HG02970 (cell line): ENCODE results near the gene CYP27B1.

ENCODE experiments used
- ATAC-seq: cut with Tn5 transposase; IDR thresholded peaks from one replicate; pipeline ENCODE4 v1.9.1; 2021; ENCODE audit warnings: mild to moderate bottlenecking, moderate library complexity, moderate number of reproducible peaks; ENCODE audit not compliant: unreplicated experiment, low FRiP score

CYP27B1 gene

DNA sequence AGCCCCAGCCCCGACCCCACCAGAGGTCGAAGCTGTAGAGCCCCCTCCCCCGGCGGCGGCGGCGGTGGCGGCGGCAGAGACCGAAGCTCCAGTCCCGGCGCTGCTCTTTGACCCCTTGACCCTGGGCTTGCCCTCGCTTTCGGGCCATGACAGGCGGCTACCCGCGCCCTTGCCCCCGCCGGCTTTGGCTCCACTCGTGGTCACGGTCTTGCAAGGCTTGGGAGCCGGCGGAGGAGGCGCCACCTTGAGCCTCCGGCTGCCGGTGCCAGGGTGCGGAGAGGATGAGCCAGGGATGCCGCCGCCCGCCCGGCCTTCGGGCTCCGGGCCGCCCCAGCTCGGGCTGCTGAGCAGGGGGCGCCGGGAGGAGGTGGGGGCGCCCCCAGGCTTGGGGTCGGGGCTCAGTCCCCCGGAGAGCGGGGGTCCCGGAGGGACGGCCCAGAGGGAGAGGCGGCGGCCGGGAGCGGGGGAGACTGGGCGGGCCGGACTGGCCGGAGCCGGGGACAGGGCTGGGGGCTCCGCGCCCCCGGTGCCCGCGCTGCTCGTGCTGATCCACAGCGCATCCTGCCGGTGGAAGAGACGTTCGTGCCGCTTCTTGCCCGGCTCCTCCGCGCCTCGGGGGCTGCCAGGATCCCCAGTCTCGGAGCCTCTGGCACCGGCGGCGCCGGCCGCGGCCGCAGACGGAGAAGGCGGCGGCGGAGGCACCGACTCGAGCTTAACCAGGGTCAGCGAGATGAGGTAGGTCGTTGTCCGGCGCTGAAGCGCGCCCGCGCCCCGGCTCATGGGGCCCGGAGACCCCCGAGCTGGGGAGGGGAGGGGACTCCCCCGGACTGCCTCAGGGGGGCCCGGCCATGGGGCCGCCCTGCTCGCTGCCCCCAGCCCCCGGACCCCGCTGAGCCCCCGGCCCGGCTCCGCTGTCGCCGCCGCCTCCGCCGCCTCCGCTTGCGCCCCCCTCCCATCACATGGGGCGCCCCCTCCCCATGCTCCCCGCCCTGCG lies 29.1 kb downstream of the CYP27B1 start:
- no peak for ATAC-seq

DNA sequence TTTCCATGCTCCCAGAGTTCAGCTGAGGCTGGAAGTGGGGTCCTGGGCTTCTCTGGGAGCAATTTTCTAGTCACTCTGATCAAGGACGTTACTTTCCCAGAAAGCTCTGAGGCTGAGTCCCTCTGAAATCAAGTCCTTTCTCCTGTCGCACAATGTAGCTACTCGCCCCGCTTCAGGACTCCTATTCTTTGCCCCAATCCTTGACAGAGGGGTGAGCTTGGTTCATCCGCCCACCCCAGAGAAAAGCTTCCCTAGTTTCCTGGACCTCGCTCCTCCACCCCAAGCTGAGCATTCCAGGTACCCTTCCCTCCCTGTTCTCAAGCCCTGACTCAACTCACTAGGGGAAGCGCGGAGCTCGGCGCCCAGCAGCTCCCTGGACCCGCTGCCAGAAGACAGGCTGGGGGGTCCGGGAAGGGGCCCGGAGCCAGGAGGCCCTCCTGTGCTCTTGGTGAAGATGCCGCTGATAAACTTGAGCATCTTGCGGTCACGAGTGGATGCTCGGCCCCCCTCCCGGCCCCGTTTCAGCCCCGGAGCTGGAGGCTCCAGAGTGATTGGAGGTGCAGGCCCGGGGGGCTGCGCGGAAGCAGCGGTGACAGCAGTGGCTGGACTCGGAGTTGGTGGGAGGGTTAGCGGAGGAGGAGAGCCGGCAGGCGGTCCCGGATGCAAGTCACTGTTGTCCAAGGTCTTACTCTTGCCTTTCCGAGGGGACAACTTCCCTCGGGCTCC lies 30.0 kb downstream of the CYP27B1 start:
- ATAC-seq, result no peak

DNA sequence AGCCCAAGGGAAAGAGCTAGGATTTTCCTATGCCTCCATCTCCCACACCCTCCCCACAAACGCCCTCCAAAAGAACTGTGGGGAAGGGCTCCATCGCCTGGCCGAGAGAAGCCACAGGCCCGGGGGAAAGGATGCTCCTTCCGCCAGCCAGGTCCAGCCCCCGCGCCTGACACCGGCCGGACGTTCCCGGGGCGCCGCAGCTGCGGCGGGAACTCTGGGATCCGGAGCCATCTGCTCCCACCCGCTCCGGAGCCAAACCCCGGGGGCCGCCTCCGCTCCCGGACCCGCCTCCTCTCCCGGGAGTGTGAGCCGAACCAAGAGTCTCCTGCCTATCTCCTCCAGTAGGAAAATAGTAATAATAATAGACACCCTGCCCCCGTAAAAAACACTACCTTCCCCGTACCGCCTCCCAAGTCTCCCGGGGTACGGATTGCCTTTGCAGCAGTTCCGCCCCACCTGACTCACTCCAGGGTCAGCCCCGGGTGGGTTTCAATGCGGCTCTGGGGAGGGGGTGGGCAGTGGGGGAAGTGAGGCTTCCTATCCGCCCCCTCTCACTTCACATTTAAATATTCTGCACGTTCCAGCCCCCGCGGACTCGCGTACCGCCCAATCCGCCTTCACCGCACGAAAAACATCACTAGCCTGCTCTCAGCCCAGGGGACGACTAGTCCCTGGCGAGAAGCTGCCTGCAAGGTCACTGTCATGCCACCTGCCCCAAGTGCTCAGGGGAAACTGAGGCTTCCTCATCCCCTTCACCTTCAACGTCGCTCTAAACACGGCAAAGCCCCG lies 30.7 kb downstream of the CYP27B1 start:
- no peak for ATAC-seq

DNA sequence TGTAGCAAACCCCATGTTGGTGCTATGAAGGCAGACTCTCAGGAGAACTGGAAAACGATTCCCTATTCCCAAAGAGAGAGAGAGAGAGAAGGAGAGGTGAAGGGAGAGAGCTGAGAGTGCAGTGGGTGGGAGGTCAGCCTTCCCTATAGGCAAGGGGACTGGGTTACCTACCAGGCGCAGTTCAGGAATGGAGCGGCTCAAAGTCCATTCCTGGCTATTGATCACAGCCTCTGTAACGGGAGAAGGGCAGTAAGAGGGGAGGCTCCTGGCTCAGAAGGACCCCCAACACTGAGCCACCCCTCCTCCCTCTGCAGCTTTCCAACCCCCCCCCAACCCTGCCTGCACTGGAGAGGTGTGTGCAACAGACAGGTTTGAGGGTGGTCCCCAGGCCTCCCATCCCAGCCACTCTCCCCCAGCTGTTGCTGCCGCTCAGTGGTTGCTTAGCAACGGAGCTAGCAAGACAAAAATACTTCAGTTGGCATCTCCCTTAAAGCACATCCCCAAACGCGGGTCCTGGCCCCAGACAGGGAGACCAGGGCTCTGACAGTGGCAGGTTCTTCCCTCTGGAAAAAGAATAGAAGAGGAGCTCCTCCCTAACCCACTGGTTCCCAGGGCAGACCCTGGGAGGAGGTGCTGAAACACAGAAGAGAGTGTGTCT lies 31.6 kb downstream of the CYP27B1 start:
- no peak for ATAC-seq

DNA sequence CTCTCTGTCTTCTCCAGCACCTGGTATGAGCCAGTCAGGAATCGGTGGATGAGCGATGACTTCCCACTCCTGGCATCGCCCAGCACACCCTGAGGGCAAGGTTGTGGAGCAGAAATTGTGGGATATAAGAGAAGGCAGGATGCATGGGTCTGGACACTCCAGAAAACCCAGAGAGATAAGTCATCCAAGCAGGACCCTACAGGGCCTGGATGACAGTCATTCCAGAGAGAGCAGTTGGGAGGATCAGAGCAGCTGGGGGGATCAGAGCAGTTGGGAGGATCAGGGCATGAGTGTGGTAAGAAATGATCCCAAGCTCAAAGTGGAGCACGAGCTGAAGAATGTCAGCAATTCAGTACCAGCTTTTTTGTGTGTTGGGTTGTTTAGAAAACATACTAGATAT lies 32.3 kb downstream of the CYP27B1 start:
- ATAC-seq, result no peak

DNA sequence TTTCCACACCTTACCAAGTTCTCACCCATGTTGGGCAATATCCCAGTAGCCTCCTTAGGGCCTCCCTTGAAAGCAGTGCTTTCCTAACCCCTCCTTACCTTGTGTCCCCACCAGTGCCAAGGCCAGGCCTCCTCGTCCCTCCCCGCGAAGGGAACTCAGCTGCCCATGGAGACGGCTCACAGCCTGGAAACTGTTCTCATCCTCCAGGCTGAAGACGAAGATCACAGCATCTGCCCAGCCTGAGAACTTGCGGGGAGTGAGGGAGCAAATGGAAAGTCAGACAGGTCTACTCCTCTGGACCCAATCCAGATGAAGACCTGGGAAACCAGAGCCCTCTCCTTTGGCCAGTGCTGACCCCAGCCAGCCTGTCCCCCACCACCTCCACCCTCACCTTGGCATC lies 33.0 kb downstream of the CYP27B1 start:
- ATAC-seq, result no peak

DNA sequence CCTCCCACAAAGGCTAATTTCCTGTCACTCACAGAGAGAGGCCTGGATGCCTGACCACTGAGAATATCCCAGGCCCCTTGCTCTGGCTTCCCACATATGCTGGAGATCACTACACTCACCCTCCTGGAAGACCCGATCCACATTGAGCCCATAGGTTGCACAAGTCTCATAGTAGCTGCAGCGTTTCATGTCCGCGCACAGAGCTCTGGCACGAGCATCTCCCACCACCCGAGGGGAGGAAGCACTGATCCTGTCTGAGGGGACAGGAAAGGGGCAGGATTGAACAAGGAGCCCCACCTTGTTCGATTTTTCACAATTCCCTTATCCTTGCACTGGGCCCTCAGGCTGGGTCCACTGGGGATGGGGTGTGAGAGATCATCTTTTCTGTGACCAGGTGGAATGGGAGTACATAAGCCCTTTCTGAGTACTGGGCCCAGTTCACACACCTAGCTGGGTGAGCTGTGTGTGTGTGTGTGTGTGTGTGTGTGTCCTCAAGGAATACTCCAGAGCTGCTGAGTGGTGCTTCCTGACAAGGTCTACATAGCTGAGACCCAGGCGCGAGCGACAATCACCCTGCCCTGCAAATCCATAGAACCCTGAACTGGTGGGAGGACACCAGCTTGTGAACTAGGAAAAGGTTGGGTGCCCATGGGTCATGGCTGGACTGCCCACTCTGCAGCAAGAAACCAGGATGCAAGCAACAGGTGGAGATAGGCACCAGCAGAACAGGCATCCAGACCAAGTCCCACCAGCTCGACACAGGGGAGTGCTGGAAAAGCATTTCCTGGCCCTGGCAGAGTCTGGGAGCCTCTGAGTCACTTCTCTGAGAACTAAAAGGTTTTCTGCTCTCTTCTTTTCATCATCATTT lies 33.9 kb downstream of the CYP27B1 start:
- ATAC-seq, result no peak

DNA sequence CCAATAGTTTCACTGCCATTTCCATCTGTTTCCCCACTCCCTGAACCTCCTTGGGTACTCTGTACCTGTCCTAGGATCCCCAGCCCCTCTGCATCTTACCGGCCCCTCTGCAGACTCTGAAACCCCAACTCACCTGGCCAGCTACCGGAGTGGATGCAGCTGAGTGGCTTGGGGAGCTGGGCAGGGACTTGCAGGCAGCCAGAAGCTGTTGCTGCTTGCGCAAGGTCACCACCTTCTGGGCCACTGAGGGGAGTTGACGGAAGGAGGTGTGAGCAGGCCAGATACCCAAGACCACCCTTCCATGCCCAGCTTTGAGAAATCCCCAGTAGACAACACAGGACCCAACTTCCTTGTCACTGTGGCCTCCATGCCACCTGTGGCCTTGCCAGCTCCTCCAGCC lies 34.6 kb downstream of the CYP27B1 start:
- ATAC-seq, result no peak

DNA sequence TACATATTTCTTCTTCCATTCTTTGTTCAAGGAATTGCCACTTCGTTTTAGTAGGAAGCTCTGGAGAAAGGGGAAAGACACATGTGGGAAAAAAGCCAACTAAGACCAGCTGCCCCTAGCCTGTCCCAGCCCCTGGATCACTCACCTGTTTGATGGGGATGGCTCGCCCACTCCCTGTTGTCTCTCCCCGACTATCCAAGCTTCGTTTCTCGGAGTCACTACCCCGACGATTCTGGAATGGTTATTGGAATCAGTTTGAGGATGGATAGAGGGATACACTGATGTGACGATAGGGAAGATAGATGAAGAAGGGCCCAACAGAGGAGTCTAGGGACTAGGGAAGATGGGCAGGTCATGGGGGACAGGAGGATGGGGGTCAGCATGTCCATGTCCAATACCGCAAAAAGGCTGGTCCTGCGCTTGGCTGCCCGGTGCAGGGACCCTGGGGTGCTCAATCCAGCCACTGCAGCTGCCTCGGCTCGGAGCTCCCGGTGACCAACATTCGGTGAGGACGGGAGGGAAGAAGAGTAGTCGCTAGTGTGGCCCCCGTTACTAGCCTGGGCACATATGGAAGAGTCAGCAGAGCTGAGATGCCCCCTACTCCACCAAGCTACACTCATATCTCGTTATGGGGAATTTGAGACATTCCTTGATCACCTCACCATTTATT lies 35.3 kb downstream of the CYP27B1 start:
- ATAC-seq, result no peak

DNA sequence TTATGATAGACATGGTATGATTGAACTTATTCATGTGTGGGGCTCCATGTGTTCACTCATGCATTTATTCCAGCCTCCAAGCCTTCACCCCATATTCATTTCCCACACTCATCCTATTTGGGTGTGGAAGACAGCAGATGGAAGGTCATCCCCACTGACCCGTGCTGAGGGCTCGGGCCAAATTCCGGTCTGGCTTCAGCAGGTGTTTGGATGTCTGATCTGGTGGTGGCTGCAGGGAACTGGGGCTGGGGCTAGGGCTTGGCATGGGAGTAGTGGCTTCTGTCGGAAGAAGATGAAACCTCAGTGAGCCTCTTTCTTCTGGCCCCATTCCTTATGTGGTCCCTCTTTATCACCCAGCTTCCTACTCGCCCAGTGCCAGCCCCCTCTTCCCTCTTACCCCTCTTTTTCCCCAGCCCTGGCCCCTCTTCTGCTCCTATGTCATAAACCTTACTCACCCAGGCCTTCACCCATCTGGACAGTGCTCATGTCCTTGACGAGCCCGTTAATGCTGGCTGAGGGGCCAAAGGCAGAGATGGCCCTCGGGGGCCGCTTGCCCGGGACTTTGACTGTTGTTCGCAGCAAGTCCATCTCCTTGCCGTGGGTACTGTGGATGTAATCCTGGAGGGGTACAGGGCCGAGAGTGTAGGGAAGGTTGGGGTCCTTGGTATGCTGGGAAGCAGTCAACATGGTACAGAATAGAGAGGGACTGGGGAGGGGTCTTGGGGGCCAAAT lies 36.4 kb downstream of the CYP27B1 start:
- ATAC-seq, result no peak

DNA sequence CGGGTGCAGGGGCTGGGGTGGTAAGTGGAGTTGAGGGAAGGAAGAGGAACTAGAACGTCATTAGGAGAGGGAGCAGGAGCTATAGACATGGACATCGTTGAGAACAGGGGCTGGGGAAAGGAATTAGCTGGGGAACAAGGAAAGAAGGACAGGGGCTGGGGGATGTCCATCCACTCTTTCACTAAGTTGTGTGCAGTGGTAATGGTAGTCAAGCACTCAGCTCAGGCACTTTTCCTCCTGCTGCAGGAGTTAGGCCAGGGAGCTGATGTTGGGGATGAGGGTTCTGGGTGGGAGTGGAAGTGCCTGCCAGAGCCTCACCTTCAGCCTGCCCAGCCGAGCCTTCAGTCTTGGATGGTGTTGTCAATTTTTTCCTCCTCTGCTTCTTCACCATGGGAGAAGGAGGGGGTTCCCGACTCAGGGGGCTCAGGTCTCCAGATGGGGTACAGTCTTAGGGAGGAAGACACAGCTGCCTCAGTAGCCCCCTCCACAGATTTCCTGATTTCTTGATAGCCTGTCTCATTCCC lies 37.5 kb downstream of the CYP27B1 start:
- no peak for ATAC-seq

DNA sequence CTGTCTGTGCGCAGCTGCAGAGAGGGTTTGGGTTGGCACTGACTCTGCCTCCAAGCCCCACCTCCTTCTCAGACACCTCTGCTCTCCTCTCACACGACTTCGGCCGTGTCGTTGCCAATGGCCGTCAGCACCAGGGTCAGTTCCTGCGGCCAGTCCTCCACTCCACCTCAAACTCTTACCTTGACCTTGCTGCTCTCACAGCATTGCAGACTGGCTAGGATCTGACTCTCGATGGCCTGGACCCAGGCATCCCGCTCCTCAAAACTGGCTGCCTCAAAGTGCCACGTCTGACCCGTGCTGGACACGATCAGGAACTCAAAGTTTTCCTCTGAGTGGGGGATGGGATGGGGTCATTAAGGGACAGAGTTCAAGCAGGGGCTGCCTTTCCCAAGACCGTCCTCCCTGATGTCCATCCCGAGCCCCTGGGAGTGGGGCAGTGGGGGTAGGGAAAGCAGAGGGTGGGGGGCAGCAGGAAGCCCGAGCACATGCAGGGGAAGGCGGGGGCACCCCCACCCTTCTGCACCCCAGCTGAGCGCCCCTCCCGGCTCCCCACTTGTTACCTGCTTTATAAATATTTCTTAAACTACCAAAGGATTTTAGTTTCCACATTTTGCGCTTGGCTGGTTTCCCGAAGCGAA lies 39.0 kb downstream of the CYP27B1 start:
- ATAC-seq, result no peak

DNA sequence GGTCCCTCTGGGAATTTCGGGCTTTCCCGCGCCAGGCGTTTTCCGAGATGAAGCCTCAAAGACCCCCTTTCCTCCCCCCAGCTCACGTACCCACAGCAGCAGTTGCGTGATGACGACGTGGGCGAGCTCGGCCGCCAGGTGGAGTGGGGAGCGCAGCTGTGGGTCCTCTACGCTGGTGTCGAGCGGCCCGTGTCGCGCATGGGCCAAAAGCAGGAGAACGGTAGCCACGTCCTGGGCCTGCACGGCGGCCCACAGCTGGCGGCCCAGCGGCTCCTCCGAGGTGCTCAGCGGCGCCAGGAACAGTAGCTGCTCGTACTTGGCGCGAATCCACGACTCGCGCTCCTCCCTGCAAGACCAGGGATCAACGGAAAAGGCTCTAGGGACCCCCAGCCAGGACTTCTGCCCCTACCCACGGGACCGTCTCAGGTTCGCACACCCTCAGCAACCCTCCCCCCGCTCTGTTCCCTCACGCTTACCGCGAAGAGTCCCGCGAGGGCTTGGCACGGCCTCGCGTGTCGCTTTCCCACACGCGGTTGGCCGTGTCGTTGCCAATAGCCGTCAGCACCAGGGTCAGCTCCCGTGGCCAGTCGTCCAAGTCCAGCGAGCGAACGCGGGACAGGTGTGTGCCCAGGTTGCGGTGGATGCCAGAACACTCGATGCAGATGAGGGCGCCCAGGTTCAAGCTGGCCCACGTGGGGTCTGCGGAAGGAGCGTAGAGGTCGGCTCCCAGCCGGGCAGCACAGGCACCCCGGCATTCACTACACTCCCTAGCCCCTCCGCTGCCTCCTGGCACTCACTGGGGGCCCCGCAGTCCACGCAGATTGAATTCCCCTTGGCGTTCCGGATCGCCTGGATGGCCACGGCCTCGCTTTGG lies 39.8 kb downstream of the CYP27B1 start:
- ATAC-seq, result no peak

DNA sequence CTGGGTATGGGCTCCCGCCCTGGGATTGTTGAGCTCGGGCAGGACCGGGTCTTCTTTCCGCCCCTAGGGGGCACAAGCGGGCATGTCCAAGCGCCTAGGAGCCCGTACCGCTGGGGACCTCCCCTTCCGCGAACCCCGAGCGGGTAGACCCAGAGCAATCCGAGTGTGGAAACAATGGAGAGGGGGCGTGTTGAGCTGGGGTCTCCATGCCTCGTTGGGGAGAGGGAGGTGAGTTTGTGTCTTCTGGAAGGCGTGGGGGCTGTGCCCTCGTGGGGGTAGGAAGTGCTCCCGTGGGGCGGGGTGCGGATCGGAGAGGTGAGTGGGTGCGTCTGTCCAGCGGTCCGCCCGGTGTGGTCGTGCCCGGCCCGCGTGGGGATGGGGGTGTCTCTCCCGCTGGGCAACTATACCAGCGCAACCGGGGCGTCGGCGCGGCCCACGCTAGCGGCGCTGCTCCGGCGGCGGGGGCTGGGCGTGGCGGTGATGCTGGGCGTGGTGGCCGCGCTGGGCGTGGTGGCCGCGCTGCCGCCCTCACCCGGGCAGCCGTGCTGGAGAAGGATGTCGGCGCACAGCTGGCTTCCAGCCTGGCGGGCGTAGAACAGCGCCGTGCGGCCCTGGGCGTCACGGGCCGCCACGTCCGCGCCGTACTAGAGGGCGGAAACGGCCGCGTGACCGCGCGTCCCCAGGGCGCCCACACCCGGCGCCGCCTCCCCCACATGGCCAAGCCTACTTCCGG lies 40.6 kb downstream of the CYP27B1 start:
- peak; percentile 31 for ATAC-seq

DNA sequence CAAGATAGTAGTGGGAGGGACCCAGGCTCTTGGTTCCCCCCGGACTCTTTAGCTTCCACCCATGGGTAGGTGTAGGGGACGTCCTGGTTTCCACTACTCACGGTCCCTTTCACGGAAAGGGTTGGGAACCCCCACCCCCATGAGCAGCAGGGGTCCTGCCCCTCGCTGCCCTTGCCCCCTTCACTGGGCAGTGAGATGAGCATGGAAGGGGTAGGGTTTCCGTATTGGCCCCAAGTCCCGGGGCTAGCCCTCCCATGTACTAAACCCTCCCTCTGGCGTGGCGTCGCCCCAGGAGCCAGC lies 41.1 kb downstream of the CYP27B1 start:
- ATAC-seq, result no peak
